HEK293T (cell line): ENCODE measurements around the gene MDC1.
"Not testable (repeated sequence)": the region's sequence is repeated elsewhere in the genome, so short reads cannot be mapped to it uniquely, and the experiment has no call there.

Experiments used
- HDGF ChIP-seq: fragments of 450-650 bp; IDR thresholded peaks from 2 replicates; pipeline ENCODE4 v1.6.1; 2017; ENCODE audit warnings: antibody characterized with exemption, borderline replicate concordance
- SP1 ChIP-seq: fragments of 450-650 bp; IDR thresholded peaks from 2 replicates; pipeline ENCODE4 v1.6.1; 2017
- SUZ12 ChIP-seq: fragments of 450-650 bp; IDR thresholded peaks from 2 replicates; pipeline ENCODE4 v1.6.1; 2016; ENCODE audit warnings: mild to moderate bottlenecking

DNA sequence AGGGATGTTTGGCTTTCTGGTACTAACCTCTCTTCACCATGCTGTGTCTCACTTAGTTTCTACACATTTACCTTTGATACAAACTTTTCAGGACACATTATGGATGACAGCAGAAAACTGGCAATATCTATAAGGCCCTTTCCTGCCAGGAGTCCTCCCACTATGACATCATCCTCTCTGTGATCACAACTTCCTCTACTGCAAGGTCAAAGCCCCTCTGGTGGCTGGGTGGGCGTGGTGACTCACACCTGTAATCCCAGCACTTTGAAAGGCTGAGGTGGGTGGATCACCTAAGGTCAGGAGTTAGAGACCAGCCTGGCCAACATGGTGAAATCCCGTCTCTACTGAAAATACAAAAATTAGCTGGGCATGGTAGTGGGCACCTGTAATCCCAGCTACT lies 50.8 kb downstream of the MDC1 start:
- not testable (repeated sequence) for TF ChIP-seq SP1, HDGF, SUZ12
